GM19467 (cell line): ENCODE data around the gene TNKS2.
"Not testable (repeated sequence)": the region's sequence is repeated elsewhere in the genome, so short reads cannot be mapped to it uniquely, and the experiment has no call there.

Source experiments
- ATAC-seq: cut with Tn5 transposase; IDR thresholded peaks from one replicate; pipeline ENCODE4 v1.9.1; 2021; ENCODE audit warnings: mild to moderate bottlenecking, moderate library complexity; ENCODE audit not compliant: unreplicated experiment

The TNKS2 gene

GRCh38 chr10:91797874-91798648 is at the start of gene TNKS2:
TSS of gene TNKS2 (plus strand) at chr10:91798426. CDS start at chr10:91798691, 265 bp downstream.
- peak; percentile 70 for ATAC-seq

DNA sequence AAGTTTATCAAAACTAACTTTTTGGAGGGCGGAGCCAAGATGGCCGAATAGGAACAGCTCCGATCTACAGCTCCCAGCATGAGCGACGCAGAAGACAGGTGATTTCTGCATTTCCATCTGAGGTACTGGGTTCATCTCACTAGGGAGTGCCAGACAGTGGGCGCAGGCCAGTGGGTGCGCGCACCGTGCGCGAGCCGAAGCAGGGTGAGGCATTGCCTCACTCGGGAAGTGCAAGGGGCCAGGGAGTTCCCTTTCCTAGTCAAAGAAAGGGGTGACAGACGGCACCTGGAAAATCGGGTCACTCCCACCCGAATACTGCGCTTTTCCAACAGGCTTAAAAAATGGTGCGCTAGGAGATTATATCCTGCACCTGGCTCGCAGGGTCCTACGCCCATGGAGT is 48.6 kb upstream of the TNKS2 start:
- ATAC-seq: not testable (repeated sequence)

- no peak for ATAC-seq
Measured at GRCh38 chr10:91756286-91756685, 41.9 kb upstream of the TNKS2 start.

GRCh38 chr10:91758303-91759146 is 39.7 kb upstream of the TNKS2 start:
- no peak for ATAC-seq

- ATAC-seq: no peak
Measured at GRCh38 chr10:91759581-91759986, 38.6 kb upstream of the TNKS2 start.

DNA sequence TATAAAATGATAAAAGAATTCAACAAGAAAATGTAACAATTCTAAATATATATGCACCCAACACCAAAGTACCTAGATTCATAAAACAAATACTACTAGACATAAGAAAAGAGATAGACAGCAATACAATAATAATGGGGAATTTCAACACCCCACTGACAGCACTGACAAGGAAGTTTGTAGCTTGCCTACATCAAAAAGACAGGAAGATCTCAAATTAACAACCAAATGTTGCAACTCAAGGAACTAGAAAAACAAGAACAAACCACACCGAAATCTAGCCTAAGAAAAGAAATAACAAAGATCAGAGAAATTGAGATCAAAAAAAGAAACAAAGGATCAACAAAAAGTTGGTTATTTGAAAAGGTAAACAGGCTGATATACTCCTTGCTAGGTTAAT is 36.5 kb upstream of the TNKS2 start:
- ATAC-seq: no peak

DNA sequence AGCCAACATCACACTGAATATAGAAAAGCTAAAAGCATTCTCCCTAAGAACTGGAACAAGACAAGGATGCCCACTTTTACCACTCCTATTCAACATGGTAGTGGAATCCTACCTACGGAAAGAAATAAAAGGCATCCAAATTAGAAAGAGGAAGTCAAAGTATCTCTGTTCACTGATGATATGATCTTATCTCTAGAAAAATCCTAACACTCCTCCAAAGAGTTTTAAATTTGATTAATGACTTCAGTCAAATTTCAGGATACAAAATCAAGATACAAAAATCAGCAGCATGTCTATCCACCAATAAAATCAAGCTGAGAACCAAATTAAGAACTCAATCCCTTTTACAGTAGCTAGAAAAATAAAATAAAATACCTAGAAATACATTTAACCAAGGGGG is 35.3 kb upstream of the TNKS2 start:
- no peak for ATAC-seq

GRCh38 chr10:91766676-91767075 is 31.6 kb upstream of the TNKS2 start:
- no peak for ATAC-seq

- no peak for ATAC-seq
Measured at GRCh38 chr10:91768123-91768522, 30.1 kb upstream of the TNKS2 start.

- ATAC-seq: no peak
Measured at GRCh38 chr10:91771907-91772306, 26.3 kb upstream of the TNKS2 start.

DNA sequence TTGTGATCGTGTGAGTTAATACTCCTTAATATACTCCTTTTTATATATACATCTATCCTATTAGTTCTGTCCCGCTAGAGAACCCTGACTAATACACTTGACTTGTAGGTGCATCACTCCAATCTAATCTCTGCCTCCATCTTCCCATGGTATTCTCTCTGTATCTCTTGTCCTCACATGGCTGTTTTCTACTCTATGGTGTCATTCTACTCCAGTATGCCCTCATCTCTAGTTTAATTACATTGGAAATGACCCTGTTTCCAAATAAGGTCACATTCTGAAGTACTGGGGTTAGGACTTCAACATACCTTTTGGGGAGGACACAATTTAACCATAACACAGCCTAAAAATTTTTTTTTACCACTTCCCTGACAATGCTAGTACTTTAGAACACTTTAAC is 25.8 kb upstream of the TNKS2 start:
- ATAC-seq: no peak

DNA sequence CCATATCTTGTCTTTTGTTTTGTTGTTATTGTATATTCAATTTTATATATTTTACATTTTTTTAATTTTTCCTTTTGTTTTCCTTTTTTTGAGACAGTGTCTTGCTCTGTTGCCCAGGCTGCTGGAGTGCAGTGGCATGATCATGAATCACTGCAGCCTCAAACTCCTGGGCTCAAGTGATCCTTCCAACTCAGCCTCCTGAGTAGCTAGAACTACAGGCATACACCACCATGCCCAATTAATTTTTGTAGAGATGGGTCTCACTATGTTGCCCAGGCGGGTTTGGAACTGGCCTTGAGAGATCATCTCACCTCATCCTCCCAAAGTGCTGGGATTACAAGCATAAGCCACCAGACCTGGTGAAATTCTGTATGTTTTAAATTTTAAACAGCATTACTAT is 25.4 kb upstream of the TNKS2 start:
- ATAC-seq: no peak

DNA sequence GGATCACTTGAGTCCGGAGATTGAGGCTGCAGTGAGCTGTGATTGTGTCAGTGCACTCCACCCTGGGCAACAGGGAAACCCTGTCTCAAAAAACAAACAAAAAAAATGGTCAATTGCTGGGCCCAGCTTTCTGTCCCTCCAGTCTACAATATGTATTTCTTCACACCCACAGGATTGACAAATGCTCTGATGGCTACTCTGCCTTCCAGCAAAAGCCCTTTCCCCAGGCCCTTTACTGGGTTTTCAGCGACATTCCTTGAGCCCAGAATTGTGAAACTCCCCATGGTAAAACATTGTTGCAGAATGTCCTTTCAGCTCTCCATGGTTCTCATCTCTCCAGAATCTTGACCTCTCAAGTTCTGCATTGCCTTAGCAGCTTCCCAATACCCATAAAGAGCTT is 23.7 kb upstream of the TNKS2 start:
- ATAC-seq: no peak

- no peak for ATAC-seq
Measured at GRCh38 chr10:91775731-91776130, 22.5 kb upstream of the TNKS2 start.

- no peak for ATAC-seq
Measured at GRCh38 chr10:91776266-91776665, 22.0 kb upstream of the TNKS2 start.

DNA sequence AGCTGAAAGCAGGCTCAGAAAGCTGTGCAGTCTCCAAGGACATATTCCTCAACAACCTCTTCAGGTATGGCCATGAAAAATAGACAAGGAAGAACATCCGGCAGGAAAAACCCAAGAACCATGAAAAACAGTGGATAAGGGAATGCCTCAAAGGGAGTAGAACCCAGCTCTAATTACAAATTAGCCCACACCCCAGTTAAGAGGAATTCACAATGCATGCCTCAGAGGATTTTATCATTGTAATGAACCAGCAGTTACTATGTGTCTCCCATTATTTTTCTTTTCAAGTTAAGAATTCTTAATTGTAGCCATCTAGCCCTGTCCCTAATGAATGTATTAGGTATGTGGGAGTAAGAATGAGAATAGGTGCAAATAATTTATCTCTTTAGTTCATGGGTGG is 19.7 kb upstream of the TNKS2 start:
- ATAC-seq: no peak

DNA sequence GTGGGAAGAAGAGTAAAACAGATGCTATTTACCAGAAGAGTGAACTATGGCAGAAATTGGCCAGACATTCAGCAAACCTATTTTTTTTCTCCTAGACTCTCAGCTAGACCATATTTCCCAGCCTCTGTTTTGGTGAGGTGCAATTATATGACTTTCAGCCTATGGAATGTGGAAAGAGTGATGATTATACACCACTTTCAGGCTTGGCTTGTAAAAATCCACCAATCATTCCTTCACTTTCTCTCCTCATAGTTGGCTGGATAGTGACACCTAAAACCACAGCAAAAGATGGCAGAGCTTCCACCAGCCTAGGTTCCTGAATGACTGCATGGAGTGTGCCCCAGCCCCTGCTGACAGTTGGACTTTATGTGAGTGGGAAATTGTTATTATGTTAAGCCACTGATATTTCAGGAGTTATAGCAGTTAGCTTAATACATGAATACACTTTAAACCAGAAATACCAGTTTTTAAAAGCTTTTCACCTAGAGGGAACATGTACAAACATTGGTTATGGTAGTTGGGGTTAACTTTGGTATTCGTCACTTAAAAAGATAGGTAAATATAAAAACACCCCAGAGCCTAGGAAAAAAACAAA is 19.1 kb upstream of the TNKS2 start:
- ATAC-seq: no peak

DNA sequence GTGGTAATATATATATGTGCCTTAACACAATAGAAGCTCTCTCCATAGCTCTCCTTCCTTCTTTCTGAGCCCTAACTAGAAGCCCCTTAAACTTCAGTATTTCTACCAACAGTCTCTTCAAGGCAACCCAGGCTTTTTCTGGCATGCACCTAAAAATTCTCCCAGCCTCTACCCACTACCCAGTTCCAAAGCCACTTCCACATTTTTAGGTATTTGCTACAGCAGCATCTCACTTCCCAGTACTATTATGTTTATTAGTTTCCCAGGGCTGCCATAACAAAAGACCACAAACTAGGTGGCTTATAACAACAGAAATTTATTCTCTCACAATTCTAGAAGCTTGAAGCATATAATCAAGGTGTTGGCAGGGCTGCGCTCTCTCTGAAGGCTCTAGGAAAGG is 15.7 kb upstream of the TNKS2 start:
- no peak for ATAC-seq

GRCh38 chr10:91785830-91786229 is 12.4 kb upstream of the TNKS2 start:
- no peak for ATAC-seq

- ATAC-seq: no peak
Measured at GRCh38 chr10:91787258-91787657, 11.0 kb upstream of the TNKS2 start.

DNA sequence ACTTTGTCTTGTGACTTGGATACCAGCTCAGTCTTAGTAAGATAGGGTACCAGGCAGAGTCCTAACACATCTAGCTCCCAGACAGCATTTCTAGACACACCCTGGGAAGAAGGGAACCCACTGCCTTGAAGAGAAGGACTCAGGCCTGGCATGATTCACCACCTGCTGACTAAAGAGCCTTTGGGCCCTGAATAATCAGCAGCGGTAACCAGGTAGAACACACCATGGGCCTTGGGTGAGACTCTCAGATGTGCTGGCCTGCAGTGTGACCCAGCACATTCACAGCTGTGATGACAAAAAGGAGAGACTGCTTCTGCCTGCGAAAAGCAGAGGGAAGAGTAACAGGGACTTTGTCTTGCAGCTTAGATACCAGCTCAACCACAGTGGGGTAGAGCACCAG is 10.4 kb upstream of the TNKS2 start:
- ATAC-seq: no peak

- ATAC-seq: no peak
Measured at GRCh38 chr10:91788527-91788926, 9.7 kb upstream of the TNKS2 start.
